HG02973 (cell line): ENCODE results near the gene KIF26B.

ENCODE experiments used
- ATAC-seq: cut with Tn5 transposase; IDR thresholded peaks from one replicate; pipeline ENCODE4 v1.9.1; 2021; ENCODE audit warnings: moderate library complexity; ENCODE audit not compliant: unreplicated experiment

The KIF26B gene

GRCh38 chr1:245270972-245271371, 116.2 kb downstream of the KIF26B start:
- no peak for ATAC-seq

- ATAC-seq = no peak
Observed at GRCh38 chr1:245272676-245273075, 117.9 kb downstream of the KIF26B start.

GRCh38 chr1:245276445-245276844, 121.7 kb downstream of the KIF26B start:
- ATAC-seq = no peak

- no peak for ATAC-seq
Observed at GRCh38 chr1:245277276-245277675, 122.5 kb downstream of the KIF26B start.

GRCh38 chr1:245278846-245279245, 124.1 kb downstream of the KIF26B start:
- ATAC-seq = no peak

GRCh38 chr1:245279346-245279745, 124.6 kb downstream of the KIF26B start:
- ATAC-seq = no peak

- ATAC-seq = no peak
Observed at GRCh38 chr1:245283001-245283400, 128.2 kb downstream of the KIF26B start.

- ATAC-seq = no peak
Observed at GRCh38 chr1:245285168-245285567, 130.4 kb downstream of the KIF26B start.

- no peak for ATAC-seq
Observed at GRCh38 chr1:245288796-245289195, 134.0 kb downstream of the KIF26B start.

- ATAC-seq = no peak
Observed at GRCh38 chr1:245290836-245291235, 136.1 kb downstream of the KIF26B start.

GRCh38 chr1:245291351-245291750, 136.6 kb downstream of the KIF26B start:
- no peak for ATAC-seq

- no peak for ATAC-seq
Observed at GRCh38 chr1:245292141-245292540, 137.4 kb downstream of the KIF26B start.

- ATAC-seq = no peak
Observed at GRCh38 chr1:245292553-245292952, 137.8 kb downstream of the KIF26B start.

GRCh38 chr1:245294020-245294419, 139.2 kb downstream of the KIF26B start:
- no peak for ATAC-seq

GRCh38 chr1:245298781-245299180, 144.0 kb downstream of the KIF26B start:
- no peak for ATAC-seq

GRCh38 chr1:245301162-245301580, 146.4 kb downstream of the KIF26B start:
- no peak for ATAC-seq

GRCh38 chr1:245301921-245302320, 147.1 kb downstream of the KIF26B start:
- no peak for ATAC-seq

- no peak for ATAC-seq
Observed at GRCh38 chr1:245304698-245305097, 149.9 kb downstream of the KIF26B start.

GRCh38 chr1:245306020-245306419, 151.2 kb downstream of the KIF26B start:
- ATAC-seq = no peak

GRCh38 chr1:245306628-245307410, 152.0 kb downstream of the KIF26B start:
- ATAC-seq = no peak

- ATAC-seq = no peak
Observed at GRCh38 chr1:245310571-245311531, 156.1 kb downstream of the KIF26B start.
